Measurements from ENCODE around the gene SPAG4. TPM values are rescaled to one million over a fixed set of nuclear protein-coding genes. Genes with fewer than 3 reads are reported as not detected.

Gene SPAG4
- total RNA-seq, 1 donor from 2014 or later: 3.3 TPM

DNA sequence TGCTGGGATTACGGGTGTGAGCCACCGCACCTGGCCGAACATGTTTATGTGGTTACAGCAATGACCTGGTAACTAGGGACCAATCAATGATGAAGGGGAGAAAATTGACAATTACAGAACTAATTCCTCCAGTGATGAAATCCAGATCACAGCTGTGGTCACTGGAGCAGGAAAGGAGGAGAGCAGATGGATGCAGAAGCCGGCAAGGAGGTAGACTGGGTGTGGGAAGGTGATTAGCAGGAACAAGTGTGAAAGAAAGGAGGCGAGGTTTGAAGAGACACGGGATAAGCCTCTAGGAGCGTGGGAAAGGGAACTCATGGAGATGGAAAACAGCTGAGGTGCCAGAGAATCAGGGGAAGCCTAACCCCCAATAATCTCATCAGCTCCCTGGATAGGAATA lies 17.2 kb upstream of the SPAG4 start:
- no peak overlapping the region for H3K27ac Mint-ChIP-seq
- H2AFZ ChIP-seq (replicated peaks): no peak overlapping the region
- no peaks in the 10 kb centered on the region for H3K36me3 ChIP-seq
- no peak overlapping the region for H3K27ac ChIP-seq
- peaks cover 12% of the 10 kb centered on the region for H3K4me1 Mint-ChIP-seq
- no peak overlapping the region for H3K4me3 Mint-ChIP-seq
- peaks cover 24% of the 10 kb centered on the region for H3K27me3 Mint-ChIP-seq (ENCODE audit: insufficient read depth, low read depth)
- H3K4me1 ChIP-seq: peaks cover 7% of the 10 kb centered on the region
- H3K79me2 ChIP-seq (ENCODE audit: low read depth): no peaks in the 10 kb centered on the region
- H3F3A ChIP-seq (ENCODE audit: low read depth): no peaks in the 10 kb centered on the region
- H3K9me3 ChIP-seq (ENCODE audit: low read depth): no peaks in the 10 kb centered on the region
- no peak overlapping the region for H3K4me3 ChIP-seq
- peaks cover 3% of the 10 kb centered on the region for H3K9me3 Mint-ChIP-seq
- H3K9ac ChIP-seq: no peak overlapping the region
- no peak for DNase-seq (ENCODE audit: low spot score)
- peaks cover 48% of the 10 kb centered on the region for H3K27me3 ChIP-seq
- no peak overlapping the region for H3K4me2 ChIP-seq
- peaks cover 2% of the 10 kb centered on the region for H3K36me3 Mint-ChIP-seq
- peaks cover 7% of the 10 kb centered on the region for H4K20me1 ChIP-seq (ENCODE audit: low read depth)
- TF ChIP-seq EZH2phosphoT487 (IDR thresholded peaks at IDR 0.05) (no peak), EZH2 (IDR thresholded peaks at IDR 0.05) (no peak)
- TF ChIP-seq, protein P1, sequence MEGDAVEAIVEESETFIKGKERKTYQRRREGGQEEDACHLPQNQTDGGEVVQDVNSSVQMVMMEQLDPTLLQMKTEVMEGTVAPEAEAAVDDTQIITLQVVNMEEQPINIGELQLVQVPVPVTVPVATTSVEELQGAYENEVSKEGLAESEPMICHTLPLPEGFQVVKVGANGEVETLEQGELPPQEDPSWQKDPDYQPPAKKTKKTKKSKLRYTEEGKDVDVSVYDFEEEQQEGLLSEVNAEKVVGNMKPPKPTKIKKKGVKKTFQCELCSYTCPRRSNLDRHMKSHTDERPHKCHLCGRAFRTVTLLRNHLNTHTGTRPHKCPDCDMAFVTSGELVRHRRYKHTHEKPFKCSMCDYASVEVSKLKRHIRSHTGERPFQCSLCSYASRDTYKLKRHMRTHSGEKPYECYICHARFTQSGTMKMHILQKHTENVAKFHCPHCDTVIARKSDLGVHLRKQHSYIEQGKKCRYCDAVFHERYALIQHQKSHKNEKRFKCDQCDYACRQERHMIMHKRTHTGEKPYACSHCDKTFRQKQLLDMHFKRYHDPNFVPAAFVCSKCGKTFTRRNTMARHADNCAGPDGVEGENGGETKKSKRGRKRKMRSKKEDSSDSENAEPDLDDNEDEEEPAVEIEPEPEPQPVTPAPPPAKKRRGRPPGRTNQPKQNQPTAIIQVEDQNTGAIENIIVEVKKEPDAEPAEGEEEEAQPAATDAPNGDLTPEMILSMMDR (IDR thresholded peaks at IDR 0.05): no peak

- peaks cover 7% of the 10 kb centered on the region for H3K4me1 ChIP-seq
- peaks cover 53% of the 10 kb centered on the region for H3K27me3 ChIP-seq
- H3K4me3 ChIP-seq: no peak overlapping the region
- Mint-ChIP-seq H3K4me1 (peaks cover 13% of the 10 kb centered on the region), H3K9me3 (peaks cover 3% of the 10 kb centered on the region), H3K4me3 (no peak overlapping the region), H3K36me3 (peaks cover 2% of the 10 kb centered on the region), H3K27me3 (ENCODE audit: insufficient read depth, low read depth) (peaks cover 24% of the 10 kb centered on the region), H3K27ac (no peak overlapping the region)
- H2AFZ ChIP-seq (replicated peaks): no peak overlapping the region
- TF ChIP-seq, protein P1 (IDR thresholded peaks at IDR 0.05): no peak
- TF ChIP-seq EZH2phosphoT487 (IDR thresholded peaks at IDR 0.05) (no peak), EZH2 (IDR thresholded peaks at IDR 0.05) (no peak)
- no peaks in the 10 kb centered on the region for H3K79me2 ChIP-seq (ENCODE audit: low read depth)
- H3F3A ChIP-seq (ENCODE audit: low read depth): no peaks in the 10 kb centered on the region
- no peak for DNase-seq (ENCODE audit: low spot score)
- H3K4me2 ChIP-seq: no peak overlapping the region
- no peak overlapping the region for H3K9ac ChIP-seq
- no peaks in the 10 kb centered on the region for H3K9me3 ChIP-seq (ENCODE audit: low read depth)
- H3K27ac ChIP-seq: no peak overlapping the region
- no peaks in the 10 kb centered on the region for H3K36me3 ChIP-seq
- H4K20me1 ChIP-seq (ENCODE audit: low read depth): peaks cover 7% of the 10 kb centered on the region
Measured at GRCh38 chr20:35598899-35599775, 16.5 kb upstream of the SPAG4 start.

- Histone ChIP-seq H3K36me3 (no peaks in the 10 kb centered on the region), H3F3A (ENCODE audit: low read depth) (no peaks in the 10 kb centered on the region), H3K4me3 (no peak overlapping the region), H3K27ac (no peak overlapping the region), H3K4me2 (no peak overlapping the region), H3K79me2 (ENCODE audit: low read depth) (no peaks in the 10 kb centered on the region), H2AFZ (replicated peaks) (no peak overlapping the region), H4K20me1 (ENCODE audit: low read depth) (peaks cover 7% of the 10 kb centered on the region), H3K4me1 (peaks cover 7% of the 10 kb centered on the region), H3K27me3 (peaks cover 53% of the 10 kb centered on the region), H3K9me3 (ENCODE audit: low read depth) (no peaks in the 10 kb centered on the region), H3K9ac (no peak overlapping the region)
- Mint-ChIP-seq H3K4me1 (peaks cover 13% of the 10 kb centered on the region), H3K36me3 (peaks cover 2% of the 10 kb centered on the region), H3K9me3 (peaks cover 3% of the 10 kb centered on the region), H3K27ac (no peak overlapping the region), H3K27me3 (ENCODE audit: insufficient read depth, low read depth) (peaks cover 24% of the 10 kb centered on the region), H3K4me3 (peak overlapping the region; percentile 62)
- DNase-seq (ENCODE audit: low spot score): no peak
- TF ChIP-seq, protein P1 (IDR thresholded peaks at IDR 0.05): no peak
- TF ChIP-seq EZH2 (IDR thresholded peaks at IDR 0.05) (no peak), EZH2phosphoT487 (IDR thresholded peaks at IDR 0.05) (no peak)
Measured at GRCh38 chr20:35599776-35600120, 15.9 kb upstream of the SPAG4 start.
